Measurements from ENCODE around the gene METTL23. TPM values are rescaled to one million over a fixed set of nuclear protein-coding genes. Genes with fewer than 3 reads are reported as not detected.

The METTL23 gene, protein sequence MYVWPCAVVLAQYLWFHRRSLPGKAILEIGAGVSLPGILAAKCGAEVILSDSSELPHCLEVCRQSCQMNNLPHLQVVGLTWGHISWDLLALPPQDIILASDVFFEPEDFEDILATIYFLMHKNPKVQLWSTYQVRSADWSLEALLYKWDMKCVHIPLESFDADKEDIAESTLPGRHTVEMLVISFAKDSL
- 36.1 and 36.2 TPM in 2 replicates for total RNA-seq (2021; fragmentation: NEBNext Ultra II Directional; extraction: Animal tissue kit (Norgen Biotek cat#: 25700))
- 41.3 and 60.2 TPM in 2 replicates for polyA plus RNA-seq (2011; rRNA removed)
- 51.3 TPM for polyA plus RNA-seq (2011; cell fraction: cytosol; rRNA removed)
- polyA plus RNA-seq (2011; cell fraction: nucleus; rRNA removed) = 40.3 TPM
- polyA plus RNA-seq (2012, experiment 1 of 2) = 36.4 to 47.2 TPM (median 43.1 TPM) in 4 replicates
- polyA plus RNA-seq (2012, experiment 2 of 2) = 34.6 TPM
- 40.2 TPM for polyA plus RNA-seq (2013, experiment 1 of 2)
- 38.5 TPM for polyA plus RNA-seq (2013, experiment 2 of 2)
- 25.9 and 32.3 TPM in 2 replicates for polyA minus RNA-seq (2011; rRNA and poly(A)+ RNA removed)
- polyA minus RNA-seq (2011; cell fraction: cytosol; rRNA and poly(A)+ RNA removed) = 11.8 TPM
- polyA minus RNA-seq (2011; cell fraction: nucleus; rRNA and poly(A)+ RNA removed) = 16.5 TPM
- long read RNA-seq, experiment 1, partial matches to known transcripts = 19 of 44 reads
- long read RNA-seq, experiment 1, other reads (novel, unspliced or antisense) = 22 of 44 reads
- long read RNA-seq, experiment 2, partial matches to known transcripts = 0 of 6 reads
- long read RNA-seq, experiment 2, other reads (novel, unspliced or antisense) = 1 of 6 reads

DNA sequence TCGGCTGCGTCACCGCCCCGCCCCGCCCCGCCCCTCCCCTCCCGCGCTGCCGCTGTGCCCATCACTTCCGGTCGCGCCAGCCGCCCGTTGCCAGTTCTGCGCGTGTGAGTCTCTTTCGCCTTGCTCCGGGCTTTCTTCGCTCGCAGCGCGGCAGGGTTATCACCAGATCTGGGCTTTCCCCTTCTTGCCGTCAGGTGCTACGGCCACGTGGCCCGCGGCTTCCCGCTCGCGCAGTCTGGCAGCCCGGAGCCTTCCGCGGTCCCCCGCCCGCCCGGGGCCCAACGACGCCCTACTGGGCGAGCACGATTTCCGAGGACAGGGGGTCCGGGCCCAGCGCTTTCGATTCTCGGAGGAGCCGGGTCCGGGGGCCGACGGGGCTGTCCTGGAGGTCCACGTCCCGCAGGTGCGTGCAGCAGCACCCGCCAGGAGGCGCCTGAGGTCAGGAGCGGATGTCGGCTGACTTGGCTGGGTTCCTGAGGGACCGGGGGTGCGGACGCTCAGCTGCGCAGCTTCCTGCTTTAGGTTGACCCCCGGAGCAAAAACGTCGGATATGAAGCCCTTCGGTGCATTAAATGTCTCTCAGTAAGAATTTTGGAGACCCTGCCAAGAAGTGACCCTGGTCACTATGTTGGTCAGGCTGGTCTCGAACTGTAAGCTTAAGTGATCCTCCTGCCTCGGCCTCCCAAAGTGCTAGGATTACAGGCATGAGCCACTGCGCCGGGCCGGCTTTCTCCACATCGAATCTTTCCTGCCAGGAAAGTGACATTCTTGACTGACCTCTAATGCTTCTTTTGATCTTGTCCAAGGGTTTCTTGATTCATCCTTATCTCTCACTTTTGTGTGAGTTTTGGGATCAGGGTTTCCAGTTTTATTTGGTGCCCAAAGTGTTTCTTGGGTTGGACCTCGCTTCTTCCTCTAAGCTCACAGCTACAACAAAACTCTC is at the start of gene METTL23:
TSS of gene METTL23 (plus strand) at position 64 of the 943 bp plus-strand sequence. CDS start 2,872 bp downstream, outside the sequence.
- H2BK120ac ChIP-seq (replicated peaks; ENCODE audit: low read depth, low read length) = no peak within 1 kb of the TSS
- peak within 1 kb of the TSS; percentile 91 for H4K91ac ChIP-seq (replicated peaks; ENCODE audit: insufficient read length, low read length)
- H3K79me2 ChIP-seq (ENCODE audit: control insufficient read depth in 1 of 2, insufficient read depth in 2 of 2, low read length in 2 of 2) = peaks cover 0 to 34% of the 10 kb centered on the region in 2 experiments; a peak in 2 of 4 replicates
- peak within 1 kb of the TSS; percentile 83 to 99 (median 84) for H3K4me3 ChIP-seq (ENCODE audit: extremely low read depth in 1 of 4, insufficient read depth in 2 of 4, low read depth in 3 of 4, low read length in 4 of 4)
- peak within 1 kb of the TSS; percentile 39; the same call in 1 of the 2 replicates for H2BK12ac ChIP-seq (ENCODE audit: low read depth, low read length)
- H3K36me3 ChIP-seq (ENCODE audit: control insufficient read depth in 2 of 4, insufficient read depth in 4 of 4, low read length in 3 of 4) = peaks cover 2 to 22% (median 11%) of the 10 kb centered on the region in 4 experiments; a peak in 6 of 8 replicates
- DNase-seq (ENCODE audit: low read depth in 1 of 2, low spot score in 2 of 2) (peak in 1 of 2 experiments; percentile 76), FAIRE-seq (no peak)
- peaks cover 11% of the 10 kb centered on the region for H3K23me2 ChIP-seq (ENCODE audit: low read depth, low read length)
- POLR2A ChIA-PET (ENCODE audit: partially characterized antibody) = interaction anchor here (0.8 to 8.4 kb wide), 15 partner anchors 9 to 194 kb away, joined by 3 to 181 read pairs (median 4); partner anchors contain the start of genes MFSD11, MXRA7 and SRSF2
- no peak within 1 kb of the TSS for H2AK5ac ChIP-seq (ENCODE audit: low read depth, low read length)
- peak within 1 kb of the TSS; percentile 93 for H4K5ac ChIP-seq (ENCODE audit: insufficient read length, low read depth, low read length)
- no peak within 1 kb of the TSS for H2BK15ac ChIP-seq (ENCODE audit: low read length)
- peaks cover 0 to 13% of the 10 kb centered on the region in 2 experiments for H4K20me1 ChIP-seq (replicated peaks in 1 of 2; ENCODE audit: control insufficient read depth in 1 of 2, insufficient read depth in 2 of 2, low read length in 2 of 2)
- peak within 1 kb of the TSS; percentile 82 for H2BK5ac ChIP-seq (ENCODE audit: low read depth, low read length)
- 0 out of 2 replicates have a peak within 1 kb of the TSS, but pooled peaks have one; percentile 59 for H2AFZ ChIP-seq (ENCODE audit: low read length)
- no peaks in the 10 kb centered on the region for H3K9me3 ChIP-seq (ENCODE audit: insufficient read depth in 2 of 2, low read depth in 1 of 2, low read length in 1 of 2)
- peak within 1 kb of the TSS; percentile 95 for H3K18ac ChIP-seq (ENCODE audit: extremely low read depth, low read length)
- H3K4me2 ChIP-seq (ENCODE audit: insufficient read depth in 1 of 2, low read depth in 2 of 2, low read length in 2 of 2) = peak within 1 kb of the TSS; percentile 83 to 85
- H3K9ac ChIP-seq (replicated peaks in 1 of 4; ENCODE audit: extremely low read depth in 1 of 4, low read depth in 3 of 4, low read length in 3 of 4) = peak within 1 kb of the TSS; percentile 87 to 98 (median 96)
- no peak within 1 kb of the TSS for H3K14ac ChIP-seq (ENCODE audit: insufficient read length)
- H3K4ac ChIP-seq (replicated peaks; ENCODE audit: insufficient read length, low read depth, low read length) = peak within 1 kb of the TSS; percentile 96
- peaks cover 7% of the 10 kb centered on the region for H3K79me1 ChIP-seq (ENCODE audit: low read depth, low read length)
- no peak within 1 kb of the TSS for H3K23ac ChIP-seq (ENCODE audit: insufficient read length)
- peak within 1 kb of the TSS; percentile 99; the same call in 1 of the 2 replicates for H4K8ac ChIP-seq (ENCODE audit: extremely low read depth, insufficient read depth, low read length)
- peaks cover 0 to 9% (median 2%) of the 10 kb centered on the region in 4 experiments; a peak in 5 of 7 replicates for H3K4me1 ChIP-seq (replicated peaks in 1 of 4; ENCODE audit: control insufficient read depth in 3 of 4, insufficient read depth in 4 of 4, low read length in 3 of 4)
- CTCF ChIA-PET (ENCODE audit: partially characterized antibody) = interaction anchor here (0.6 to 2.2 kb wide), 10 partner anchors 8 to 345 kb away, joined by 3 to 8 read pairs (median 3); no protein-coding TSS in a partner anchor
- 10% methylated on average over 39 of the region's 71 CpGs; no CpG with 5 or more reads in 1 of the 2 experiments for WGBS, 2 experiments (ENCODE audit: extremely low coverage in 1 of 2, insufficient coverage in 1 of 2, insufficient read length in 1 of 2, insufficient replicate concordance in 2 of 2, low coverage in 1 of 2, low lambda C conversion rate in 2 of 2, missing lambda C conversion rate in 1 of 2)
- no peak within 1 kb of the TSS for H2BK20ac ChIP-seq (ENCODE audit: low read length)
- peak within 1 kb of the TSS; percentile 97 for H3K27ac ChIP-seq (ENCODE audit: low read depth, low read length)
- no peaks in the 10 kb centered on the region; a peak in 2 of 7 replicates for H3K27me3 ChIP-seq (replicated peaks in 1 of 4; ENCODE audit: control insufficient read depth in 3 of 4, extremely low read depth in 1 of 4, insufficient read depth in 3 of 4, low read length in 3 of 4)
- H3K56ac ChIP-seq (replicated peaks; ENCODE audit: insufficient read length, low read depth, low read length) = peak within 1 kb of the TSS; percentile 86
- peak; percentile 91 for TF ChIP-seq TAF1 (IDR thresholded peaks at IDR 0.05; ENCODE audit: low read depth, low read length)
- TF ChIP-seq KDM4A (IDR thresholded peaks at IDR 0.05; ENCODE audit: low read depth, low read length, severe bottlenecking) = peak; percentile 7
- TF ChIP-seq RBBP5 (IDR thresholded peaks at IDR 0.05; ENCODE audit: borderline replicate concordance, low read depth, low read length) = no peak
- TF ChIP-seq TBP (IDR thresholded peaks at IDR 0.05; ENCODE audit: low read depth, low read length) = peak; percentile 39; the same call in 1 of the 2 replicates
- peak; percentile 79 for TF ChIP-seq TAF7 (optimal IDR thresholded peaks at IDR 0.05; ENCODE audit: borderline replicate concordance, low read depth, low read length)
- peak; percentile 17 to 48; a peak in 2 of 4 replicates for TF ChIP-seq RAD21 (IDR thresholded peaks at IDR 0.05 in 1 of 2, conservative IDR thresholded peaks at IDR 0.05 in 1 of 2; ENCODE audit: low read depth in 2 of 2, low read length in 2 of 2)
